B cell (primary cell): Measurements from ENCODE around the gene TEPSIN. TPM values are rescaled to one million over a fixed set of nuclear protein-coding genes. Genes with fewer than 3 reads are reported as not detected.

Experiments
- ATAC-seq: fragments of 200-7000 bp; cut with Tn5 transposase; one replicate; pipeline ENCODE4 v1.10.0; 2021; ENCODE audit warnings: low read depth, mild to moderate bottlenecking, moderate number of reproducible peaks, moderate library complexity
- CTCF ChIA-PET: fragments of 350-600 bp; sonication (Branson Sonifier 250); formaldehyde crosslinking; loops from one replicate; lab custom pipeline; 2021; ENCODE audit warnings: antibody characterized with exemption, inconsistent platforms; lab: Charles Lee
- POLR2A ChIA-PET: fragments of 350-600 bp; sonication (Branson Sonifier 250); formaldehyde crosslinking; loops from one replicate; lab custom pipeline; 2021; ENCODE audit warnings: antibody characterized with exemption; lab: Charles Lee
- DNase-seq: peaks from one replicate; pipeline ENCODE4 v3.0.0; 2013
- H2AFZ ChIP-seq: 2 replicates; pipeline ENCODE4 v1.6.1; 2012; ENCODE audit warnings: mild to moderate bottlenecking, low read depth, low read length; ENCODE audit not compliant: insufficient read depth, poor library complexity, severe bottlenecking
- H3K27ac ChIP-seq, 2 donors: 1 replicate in 1 of 2; 2 replicates in 1 of 2; pipeline ENCODE4 v1.5.1; 2012 to 2013; ENCODE audit warnings: low read length in 2 of 2, mild to moderate bottlenecking in 2 of 2, moderate library complexity in 1 of 2
- H3K27me3 ChIP-seq, 4 experiments: fragments of 200-600 bp in 1 of 4; sonication (generic) in 1 of 4; replicated peaks in 1 of 4; 1 replicate in 2 of 4; 2 replicates in 2 of 4; pipeline versions ENCODE4 v1.6.1 to v1.7.0; 2013 to 2016; ENCODE audit warnings: low read length in 3 of 4, mild to moderate bottlenecking in 2 of 4, mixed read lengths in 1 of 4, moderate library complexity in 1 of 4; ENCODE audit not compliant: insufficient read depth in 4 of 4, control insufficient read depth in 3 of 4; ENCODE audit errors: control extremely low read depth in 1 of 4
- H3K36me3 ChIP-seq, 2 experiments: replicated peaks in 1 of 2; 1 replicate in 1 of 2; 2 replicates in 1 of 2; pipeline versions ENCODE4 v1.6.1 to v1.7.1; 2013; ENCODE audit warnings: low read length in 1 of 2; ENCODE audit not compliant: insufficient read depth in 2 of 2, control insufficient read depth in 1 of 2; ENCODE audit errors: control extremely low read depth in 1 of 2, extremely low read depth in 1 of 2
- H3K4me1 ChIP-seq, 2 donors: fragments of 200-600 bp in 1 of 2; sonication (generic) in 1 of 2; 1 replicate in 1 of 2; 2 replicates in 1 of 2; pipeline versions ENCODE4 v1.5.1 to v1.6.1; 2013 to 2017; ENCODE audit warnings: low read length in 2 of 2; ENCODE audit not compliant: control insufficient read depth in 2 of 2, insufficient read depth in 2 of 2
- H3K4me2 ChIP-seq: replicated peaks from 2 replicates; pipeline ENCODE3; 2012; ENCODE audit warnings: mild to moderate bottlenecking, low read depth, low read length; ENCODE audit not compliant: poor library complexity, severe bottlenecking
- H3K4me3 ChIP-seq, 5 experiments: fragments of 200-600 bp in 1 of 5; sonication (generic) in 1 of 5; 1 replicate in 3 of 5; 2 replicates in 2 of 5; pipeline versions ENCODE4 v1.5.1 to v1.7.0; 2011 to 2016; ENCODE audit warnings: low read length in 4 of 5, mild to moderate bottlenecking in 4 of 5, low read depth in 2 of 5, control low read depth in 1 of 5, moderate library complexity in 1 of 5; ENCODE audit not compliant: insufficient read depth in 1 of 5; ENCODE audit errors: control extremely low read depth in 1 of 5, extremely low read depth in 1 of 5
- H3K79me2 ChIP-seq: fragments of 200-600 bp; sonication (generic); one replicate; pipeline ENCODE4 v1.6.0; 2016; ENCODE audit warnings: low read length; ENCODE audit not compliant: control insufficient read depth, insufficient read depth
- H3K9ac ChIP-seq: fragments of 200-600 bp; sonication (generic); 2 replicates; pipeline ENCODE4 v1.6.1; 2017; ENCODE audit warnings: mild to moderate bottlenecking, low read length, moderate library complexity
- H3K9me3 ChIP-seq, 3 donors: one replicate each; pipeline versions ENCODE4 v1.6.1 to v1.7.1; 2013; ENCODE audit warnings: low read length in 2 of 3; ENCODE audit not compliant: control insufficient read depth in 2 of 3, insufficient read depth in 1 of 3; ENCODE audit errors: control extremely low read depth in 1 of 3
- H4K20me1 ChIP-seq: 2 replicates; pipeline ENCODE4 v1.6.0; 2012; ENCODE audit warnings: mild to moderate bottlenecking, low read length; ENCODE audit not compliant: insufficient read depth, control insufficient read depth, poor library complexity, severe bottlenecking
- H3K27ac Mint-ChIP-seq: one replicate; pipeline ENCODE4 v1.8.0; 2021; ENCODE audit warnings: mixed read lengths
- H3K27me3 Mint-ChIP-seq: one replicate; pipeline ENCODE4 v1.8.0; 2021; ENCODE audit warnings: mixed read lengths
- H3K4me1 Mint-ChIP-seq: one replicate; pipeline ENCODE4 v1.8.0; 2021; ENCODE audit warnings: mixed read lengths
- H3K4me3 Mint-ChIP-seq: one replicate; pipeline ENCODE4 v1.8.0; 2021; ENCODE audit warnings: mixed read lengths
- H3K9me3 Mint-ChIP-seq: one replicate; pipeline ENCODE4 v1.8.0; 2022; ENCODE audit warnings: mixed read lengths; ENCODE audit not compliant: insufficient read depth
- EZH2 ChIP-seq: IDR thresholded peaks from 2 replicates; pipeline ENCODE4 v1.6.1; 2012; ENCODE audit warnings: borderline replicate concordance, low read depth, mild to moderate bottlenecking, moderate library complexity, low read length; ENCODE audit not compliant: insufficient read depth, poor library complexity, severe bottlenecking
- WGBS: methylation state at CpG from one replicate; pipeline ENCODE4 v1.1.5; 2013; ENCODE audit warnings: missing lambda C conversion rate; ENCODE audit not compliant: insufficient coverage; 5-methylcytosine and 5-hydroxymethylcytosine counted together
- intact Hi-C: fragments of 100-400 bp; cut with micrococcal nuclease; formaldehyde crosslinking; loops from one replicate; pipeline ENCODE4 v1.10.0; 2022
- polyA plus RNA-seq: library from polyadenylated mRNA; depleted of rRNA; stranded (reverse); fragments of >200 nt; gene quantifications from 2 replicates; pipeline ENCODE4 v1.2.3, GENCODE V29; 2012
- total RNA-seq, 2 donors: library from RNA; stranded (reverse); fragments of 120-200 nt in 1 of 2; gene quantifications; 1 replicate in 1 of 2; 2 replicates in 1 of 2; pipeline versions ENCODE4 v1.2.3 to v1.2.4, GENCODE V29; 2013 to 2022
- TF ChIP-seq, protein P1 (sequence below): fragments of 200-600 bp; IDR thresholded peaks from one replicate; pipeline ENCODE4 v1.8.0; 2022; ENCODE audit warnings: antibody characterized with exemption, mild to moderate bottlenecking

TEPSIN gene
- total and polyA plus RNA-seq, 2 donors (not counting 1 experiment from before 2014, with no cell fraction given), result 180 to 273 TPM

DNA sequence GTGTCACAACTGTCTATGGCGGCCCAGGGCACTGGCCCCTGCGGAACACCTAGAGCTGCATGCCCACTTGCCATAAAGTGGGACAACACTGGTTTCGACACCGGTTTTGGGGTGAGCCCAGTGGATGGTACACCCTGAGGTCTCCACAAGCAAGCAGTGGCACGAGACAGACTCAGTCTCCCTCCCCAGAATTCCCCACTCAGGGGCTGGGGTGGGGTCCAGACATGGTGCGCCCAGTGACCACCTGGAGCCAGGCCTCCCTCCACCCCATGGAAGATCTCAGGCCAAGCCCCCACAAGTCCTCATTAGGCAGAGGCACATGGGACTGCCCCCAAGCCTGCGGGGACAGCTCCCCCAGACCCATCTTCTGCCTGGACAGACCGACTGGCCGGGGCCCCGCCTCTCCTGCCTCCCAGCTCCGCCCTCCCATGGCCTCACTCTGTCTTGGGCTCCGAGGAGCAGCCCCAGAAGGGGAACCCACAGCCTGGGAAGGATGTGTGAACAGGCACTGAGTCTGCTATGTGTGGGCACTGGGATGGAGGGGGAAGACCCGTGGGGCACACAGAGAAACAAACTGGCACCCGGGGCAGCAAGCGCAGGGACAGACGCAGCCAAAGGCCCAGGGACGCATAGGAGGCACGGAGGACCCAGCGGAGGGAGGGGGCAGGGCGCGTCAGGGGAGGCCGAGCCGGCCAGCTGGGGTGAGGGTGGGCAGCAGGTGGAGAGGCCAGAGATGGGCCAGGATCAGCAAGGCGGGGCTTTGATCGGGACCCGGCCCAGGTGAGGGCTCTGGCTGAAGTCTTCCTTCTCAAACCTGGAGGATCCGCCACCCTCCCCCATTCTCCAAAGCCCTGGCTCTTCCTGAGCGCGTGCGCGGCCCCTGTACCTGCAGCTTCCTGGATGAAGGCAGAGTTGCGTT is 2.8 kb downstream of the TEPSIN start:
- no peak overlapping the region for H3K4me3 ChIP-seq
- ChIA-PET POLR2A (no interaction called here), CTCF (no interaction called here)
- DNase-seq (no peak), ATAC-seq (no peak)
- H3K27me3 ChIP-seq, result no peaks in the 10 kb centered on the region
- H3K27ac ChIP-seq, result no peak overlapping the region
- H3K9me3 Mint-ChIP-seq, result no peaks in the 10 kb centered on the region
- WGBS, result 98% methylated on average over 29 of the region's 32 CpGs
- no peak overlapping the region for H2AFZ ChIP-seq
- H3K79me2 ChIP-seq, result peaks cover 79% of the 10 kb centered on the region
- H3K4me1 Mint-ChIP-seq, result peaks cover 37% of the 10 kb centered on the region
- peaks cover 0 to 50% of the 10 kb centered on the region in 2 experiments for H3K36me3 ChIP-seq
- no peak overlapping the region for H3K4me3 Mint-ChIP-seq
- peaks cover 0 to 3% (median 0%) of the 10 kb centered on the region in 3 donors for H3K9me3 ChIP-seq
- H4K20me1 ChIP-seq, result peaks cover 81% of the 10 kb centered on the region
- intact Hi-C loops, result no loop called here
- no peak overlapping the region for H3K9ac ChIP-seq
- no peak overlapping the region for H3K27ac Mint-ChIP-seq
- H3K27me3 Mint-ChIP-seq, result no peaks in the 10 kb centered on the region
- H3K4me1 ChIP-seq, result peaks cover 19 to 29% of the 10 kb centered on the region in 2 donors
- no peak for TF ChIP-seq EZH2
- TF ChIP-seq, protein P1, sequence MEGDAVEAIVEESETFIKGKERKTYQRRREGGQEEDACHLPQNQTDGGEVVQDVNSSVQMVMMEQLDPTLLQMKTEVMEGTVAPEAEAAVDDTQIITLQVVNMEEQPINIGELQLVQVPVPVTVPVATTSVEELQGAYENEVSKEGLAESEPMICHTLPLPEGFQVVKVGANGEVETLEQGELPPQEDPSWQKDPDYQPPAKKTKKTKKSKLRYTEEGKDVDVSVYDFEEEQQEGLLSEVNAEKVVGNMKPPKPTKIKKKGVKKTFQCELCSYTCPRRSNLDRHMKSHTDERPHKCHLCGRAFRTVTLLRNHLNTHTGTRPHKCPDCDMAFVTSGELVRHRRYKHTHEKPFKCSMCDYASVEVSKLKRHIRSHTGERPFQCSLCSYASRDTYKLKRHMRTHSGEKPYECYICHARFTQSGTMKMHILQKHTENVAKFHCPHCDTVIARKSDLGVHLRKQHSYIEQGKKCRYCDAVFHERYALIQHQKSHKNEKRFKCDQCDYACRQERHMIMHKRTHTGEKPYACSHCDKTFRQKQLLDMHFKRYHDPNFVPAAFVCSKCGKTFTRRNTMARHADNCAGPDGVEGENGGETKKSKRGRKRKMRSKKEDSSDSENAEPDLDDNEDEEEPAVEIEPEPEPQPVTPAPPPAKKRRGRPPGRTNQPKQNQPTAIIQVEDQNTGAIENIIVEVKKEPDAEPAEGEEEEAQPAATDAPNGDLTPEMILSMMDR, result no peak
- H3K4me2 ChIP-seq, result peak overlapping the region; percentile 97
